Amniotic stem cell (primary cell): ENCODE data around the gene LY6G6D.

Experiments
- DNase-seq: peaks from one replicate; lab custom pipeline; 2025; lab: John Stamatoyannopoulos, UW

The LY6G6D gene

DNA sequence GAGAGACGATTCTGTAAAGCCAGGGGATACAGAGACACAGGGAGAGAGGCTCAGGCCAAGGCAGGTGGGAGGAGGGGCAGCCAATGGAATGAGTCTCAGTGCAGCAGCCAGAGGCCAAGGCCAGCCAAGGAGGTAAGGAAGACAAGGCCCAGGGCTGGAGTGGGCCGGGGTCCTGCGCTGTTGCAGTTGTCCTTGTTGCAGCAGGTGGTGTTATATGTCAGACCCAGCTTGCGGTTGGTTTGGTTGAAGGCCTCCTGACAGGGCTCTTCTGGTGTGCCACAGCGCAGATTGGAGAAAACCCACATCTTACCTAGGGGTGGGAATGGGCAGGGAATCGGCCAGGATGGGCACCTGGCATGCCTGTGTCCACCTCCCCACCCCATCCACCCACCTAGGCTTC is 3.9 kb downstream of the LY6G6D start:
- no peak for DNase-seq

DNA sequence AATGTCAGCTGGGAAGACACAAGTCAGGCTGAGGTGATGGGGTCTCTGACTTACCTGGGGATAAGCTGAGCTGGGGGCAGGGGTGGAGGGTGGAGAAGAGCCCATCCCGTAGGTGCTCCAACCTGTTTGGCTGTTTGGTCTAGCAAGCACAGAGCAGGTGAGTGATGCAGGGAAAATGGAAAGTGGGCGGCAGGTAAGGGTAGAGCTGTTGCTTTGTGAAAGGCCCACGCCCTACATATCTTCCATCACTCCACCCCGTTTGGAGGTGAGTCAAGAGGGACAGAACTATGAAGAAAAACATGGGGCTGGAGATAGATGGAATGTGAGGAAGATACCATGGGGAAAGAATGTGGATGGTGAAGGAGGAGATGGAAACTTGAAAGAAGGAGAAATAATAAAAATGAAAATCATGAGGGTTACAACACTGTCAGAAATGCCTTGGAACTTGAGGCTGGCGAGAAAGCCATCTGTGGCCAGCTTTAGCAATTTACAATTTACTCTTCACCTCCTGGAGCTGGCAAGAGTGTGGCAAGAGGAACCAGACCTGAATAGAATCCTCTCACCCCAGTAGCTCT is 5.1 kb downstream of the LY6G6D start:
- no peak for DNase-seq

DNA sequence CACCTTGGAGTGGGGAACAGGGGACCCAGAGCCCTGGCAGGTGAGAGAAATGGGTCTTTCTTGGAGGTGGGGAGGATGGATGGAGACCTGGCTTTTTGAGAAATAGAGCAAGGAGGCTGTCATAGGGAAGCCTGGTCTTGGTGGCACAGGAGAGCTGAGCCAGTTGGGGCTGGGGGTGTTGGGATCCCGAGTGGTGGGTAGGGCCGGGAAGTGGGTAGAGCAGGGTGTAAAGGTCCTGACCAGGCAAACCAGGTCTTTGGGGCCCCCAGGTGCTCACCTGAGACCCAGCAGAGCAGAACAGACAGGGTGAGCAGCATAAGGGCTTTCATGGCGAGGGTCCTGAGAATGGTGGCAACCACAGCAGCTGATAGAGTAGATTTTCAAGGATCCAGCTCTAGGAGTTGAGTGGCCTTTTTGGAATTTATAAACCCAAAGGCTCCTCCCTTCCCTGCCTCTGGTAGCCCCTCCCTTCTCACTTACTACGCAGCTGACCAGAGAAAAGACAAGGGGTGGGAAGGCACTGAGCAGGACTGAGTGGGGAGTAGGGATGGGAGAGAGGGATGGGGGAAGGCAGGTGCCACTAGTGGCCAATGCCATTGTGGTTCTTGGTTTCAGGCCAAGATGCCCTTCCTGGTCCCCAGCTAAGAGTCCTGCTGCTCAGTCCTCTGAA is 6.3 kb downstream of the LY6G6D start, which contains the start of gene LY6G6C:
LY6G6C (minus strand) TSS at position 396 of the 670 bp plus-strand sequence; CDS start at position 329, 67 bp downstream.
- DNase-seq, result no peak

DNA sequence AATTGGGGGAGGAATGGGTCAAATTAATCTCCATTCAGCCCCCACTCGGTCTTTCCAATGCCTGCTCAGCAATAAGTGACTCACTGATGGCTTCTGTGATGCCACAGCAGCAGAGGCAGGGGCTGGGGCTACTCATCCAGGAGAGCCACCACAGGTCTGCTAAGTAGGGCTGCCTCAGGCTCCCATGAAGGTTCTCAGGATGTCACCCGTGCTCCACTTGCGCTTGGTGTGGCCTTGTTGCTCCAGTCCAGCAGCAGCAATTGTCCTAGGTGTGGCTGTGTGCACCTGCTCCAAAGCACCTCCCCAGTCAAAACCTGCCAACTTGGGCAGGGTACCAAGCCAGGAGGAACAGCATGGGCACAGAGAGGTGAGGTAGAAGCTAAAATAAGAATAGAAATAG is 7.0 kb downstream of the LY6G6D start:
- no peak for DNase-seq

DNA sequence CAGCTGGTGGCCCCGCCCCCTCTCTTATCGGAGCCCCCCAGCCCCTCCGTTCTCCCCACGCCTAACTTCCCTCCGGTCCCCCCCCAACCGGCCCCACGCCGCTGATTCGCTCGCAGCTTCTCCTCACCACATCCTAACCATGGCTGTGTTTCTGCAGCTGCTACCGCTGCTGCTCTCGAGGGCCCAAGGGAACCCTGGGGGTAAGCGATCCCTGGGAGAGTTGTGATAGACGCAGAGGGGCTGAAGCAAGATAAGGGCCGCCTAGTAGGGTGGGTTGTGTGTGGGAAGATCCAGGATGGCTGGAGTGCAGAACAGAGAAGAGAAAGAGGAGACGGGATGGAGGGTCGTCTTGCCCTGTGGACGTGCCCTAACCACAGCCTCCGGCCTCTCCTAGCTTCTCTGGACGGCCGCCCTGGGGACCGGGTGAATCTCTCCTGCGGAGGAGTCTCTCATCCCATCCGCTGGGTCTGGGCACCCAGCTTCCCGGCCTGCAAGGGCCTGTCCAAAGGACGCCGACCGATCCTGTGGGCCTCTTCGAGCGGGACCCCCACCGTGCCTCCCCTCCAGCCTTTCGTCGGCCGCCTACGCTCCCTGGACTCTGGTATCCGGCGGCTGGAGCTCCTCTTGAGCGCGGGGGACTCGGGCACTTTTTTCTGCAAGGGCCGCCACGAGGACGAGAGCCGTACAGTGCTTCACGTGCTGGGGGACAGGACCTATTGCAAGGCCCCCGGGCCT is 8.3 kb downstream of the LY6G6D start, which contains the start of gene MPIG6B:
MPIG6B (plus strand) TSS at position 129 of the 735 bp plus-strand sequence; CDS start at position 140, 11 bp downstream.
- DNase-seq, result no peak

DNA sequence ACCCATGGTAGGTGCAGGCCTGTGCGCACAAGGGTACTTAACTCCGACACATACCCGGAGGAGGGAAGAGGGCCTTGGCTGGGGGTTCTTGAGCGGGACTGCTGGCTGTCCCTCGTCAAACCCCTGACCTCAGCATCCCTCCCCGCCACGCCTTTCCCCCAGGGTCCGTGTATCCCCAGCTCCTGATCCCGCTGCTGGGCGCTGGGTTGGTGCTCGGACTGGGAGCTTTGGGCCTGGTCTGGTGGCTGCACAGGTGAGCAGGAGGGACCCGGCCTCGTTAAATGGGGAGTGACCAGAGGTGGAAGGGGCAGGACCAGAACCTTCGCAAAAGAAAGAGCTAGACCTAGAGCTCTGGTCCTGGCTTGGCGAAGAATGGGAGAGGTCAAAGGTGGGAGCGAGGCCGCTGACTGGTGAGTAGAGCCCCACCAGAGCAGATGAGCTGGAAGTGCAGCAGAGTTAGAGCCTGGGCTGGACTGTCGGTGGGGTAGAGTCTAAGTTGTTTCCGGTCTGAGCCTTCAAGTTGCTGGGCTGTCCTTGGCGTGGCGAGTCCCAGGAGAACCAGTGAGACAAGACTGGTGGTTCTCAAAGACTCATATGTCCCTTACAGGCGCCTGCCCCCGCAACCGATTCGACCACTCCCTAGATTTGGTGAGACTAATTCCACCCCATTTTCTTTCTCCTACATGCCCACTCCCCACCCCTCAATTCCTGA is 9.0 kb downstream of the LY6G6D start:
- DNase-seq, result no peak

DNA sequence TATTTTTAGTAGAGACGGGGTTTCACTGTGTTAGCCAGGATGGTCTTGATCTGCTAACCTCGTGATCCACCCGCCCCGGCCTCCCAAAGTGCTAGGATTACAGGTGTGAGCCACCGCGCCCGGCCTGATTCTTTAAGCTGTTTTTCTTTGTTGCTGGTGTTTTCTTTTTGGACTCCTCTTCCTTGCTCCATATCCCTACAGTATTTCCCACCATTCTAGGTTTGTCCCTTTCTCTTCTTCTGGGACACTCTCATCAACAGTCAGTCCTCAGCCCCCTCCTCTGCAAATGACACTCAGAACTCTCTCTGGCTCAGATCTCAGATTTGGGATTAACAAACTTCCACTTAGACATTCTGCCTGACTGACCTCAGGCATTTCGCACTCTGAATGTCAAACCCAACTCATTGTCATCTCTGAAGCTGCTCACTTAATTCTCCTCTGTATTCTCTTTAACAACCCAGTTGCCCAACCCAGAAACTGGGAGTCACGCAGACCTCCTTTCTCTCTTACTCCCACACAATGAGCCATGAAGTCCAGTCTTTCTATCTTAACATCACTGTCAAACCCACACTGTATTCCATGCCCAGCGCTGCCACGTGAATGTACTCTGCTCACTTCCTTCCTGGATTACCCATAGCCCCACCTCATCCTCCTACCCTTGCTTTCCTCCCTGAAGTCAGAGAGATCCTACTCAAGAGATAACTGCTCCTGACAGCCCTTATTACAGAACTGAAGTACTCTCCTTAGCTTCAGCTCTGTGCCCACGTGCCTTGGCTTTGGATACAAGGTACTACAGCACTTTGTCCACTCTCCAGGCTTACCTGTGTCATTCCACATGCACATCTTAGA is 10.6 kb downstream of the LY6G6D start:
- DNase-seq, result no peak

DNA sequence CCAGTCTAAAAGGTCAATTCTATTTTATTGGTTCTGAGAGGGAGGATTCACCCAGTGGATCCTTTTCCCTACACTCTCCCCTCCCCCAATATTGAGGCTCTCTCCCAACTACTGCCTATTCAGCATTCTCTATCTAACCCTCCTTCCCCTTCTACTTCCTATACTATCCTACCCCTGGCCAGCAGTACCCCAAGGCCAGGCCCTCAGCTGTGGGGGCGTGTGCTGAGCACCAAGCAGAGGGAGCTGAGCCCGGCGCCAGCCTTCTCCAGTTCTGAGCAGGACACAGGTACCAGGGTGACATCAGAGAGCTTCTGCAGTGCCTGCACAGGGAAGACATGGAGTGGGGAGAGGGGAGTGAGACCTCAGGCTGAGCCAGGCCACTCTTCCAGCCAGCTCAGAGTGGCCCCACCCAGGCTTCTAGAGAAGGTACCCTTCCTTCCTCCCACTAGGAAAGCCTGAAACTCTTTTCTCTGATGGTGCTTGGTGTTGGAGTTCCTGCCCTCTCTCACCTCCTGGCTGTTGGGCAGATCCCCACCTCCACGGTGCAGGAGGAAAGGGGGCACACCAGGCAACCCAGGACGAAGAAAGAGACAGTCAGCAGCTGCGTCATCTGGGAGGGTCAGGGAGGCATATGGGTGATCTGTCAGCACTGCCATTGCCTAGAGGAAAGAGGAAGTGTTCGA is 12.0 kb downstream of the LY6G6D start:
- no peak for DNase-seq

DNA sequence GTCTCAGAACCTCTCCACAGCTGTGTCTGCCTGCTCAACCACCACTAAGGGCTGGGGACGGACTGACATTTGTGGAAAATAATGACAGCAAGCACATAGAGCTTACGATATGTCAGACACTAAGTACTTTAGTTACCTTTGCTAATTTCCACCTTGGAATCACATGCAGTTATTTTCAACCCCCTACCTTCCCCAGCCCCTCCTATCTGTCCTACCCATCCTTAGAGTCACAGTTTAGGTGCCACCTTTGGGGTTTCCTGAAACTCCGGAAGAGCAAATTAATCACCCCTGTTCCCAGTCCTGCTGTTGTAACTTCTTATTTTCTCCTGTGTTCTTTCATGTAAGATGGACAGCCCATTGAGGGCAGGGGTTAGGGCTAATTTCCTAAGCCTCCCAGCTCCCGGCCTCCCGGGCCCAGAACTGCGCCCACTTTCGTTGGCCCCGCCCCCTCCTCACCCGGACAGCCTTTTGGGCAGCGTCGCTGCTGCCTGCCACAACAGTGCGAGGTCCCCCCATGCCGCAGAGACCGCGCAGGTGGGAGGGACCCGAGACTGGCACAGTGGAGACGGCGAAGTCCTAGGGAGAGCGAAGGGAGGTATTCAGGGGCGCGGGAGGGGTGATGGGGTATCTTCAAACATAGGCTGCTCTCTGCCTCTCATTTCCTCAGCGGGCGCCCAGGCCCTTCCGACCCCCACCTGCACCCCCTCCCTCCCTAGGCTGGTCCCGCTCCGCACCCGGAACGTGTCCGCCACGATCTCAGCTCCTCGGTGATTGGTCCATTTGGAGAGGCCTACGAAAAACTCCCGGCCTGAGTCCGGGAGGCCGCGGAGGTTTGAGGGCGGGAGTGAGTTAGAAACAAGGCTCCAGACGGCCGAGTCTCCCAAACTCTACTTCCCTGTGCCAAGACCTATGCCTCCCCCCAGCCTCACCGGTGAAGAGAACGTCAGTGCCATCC is 12.8 kb downstream of the LY6G6D start:
- no peak for DNase-seq

DNA sequence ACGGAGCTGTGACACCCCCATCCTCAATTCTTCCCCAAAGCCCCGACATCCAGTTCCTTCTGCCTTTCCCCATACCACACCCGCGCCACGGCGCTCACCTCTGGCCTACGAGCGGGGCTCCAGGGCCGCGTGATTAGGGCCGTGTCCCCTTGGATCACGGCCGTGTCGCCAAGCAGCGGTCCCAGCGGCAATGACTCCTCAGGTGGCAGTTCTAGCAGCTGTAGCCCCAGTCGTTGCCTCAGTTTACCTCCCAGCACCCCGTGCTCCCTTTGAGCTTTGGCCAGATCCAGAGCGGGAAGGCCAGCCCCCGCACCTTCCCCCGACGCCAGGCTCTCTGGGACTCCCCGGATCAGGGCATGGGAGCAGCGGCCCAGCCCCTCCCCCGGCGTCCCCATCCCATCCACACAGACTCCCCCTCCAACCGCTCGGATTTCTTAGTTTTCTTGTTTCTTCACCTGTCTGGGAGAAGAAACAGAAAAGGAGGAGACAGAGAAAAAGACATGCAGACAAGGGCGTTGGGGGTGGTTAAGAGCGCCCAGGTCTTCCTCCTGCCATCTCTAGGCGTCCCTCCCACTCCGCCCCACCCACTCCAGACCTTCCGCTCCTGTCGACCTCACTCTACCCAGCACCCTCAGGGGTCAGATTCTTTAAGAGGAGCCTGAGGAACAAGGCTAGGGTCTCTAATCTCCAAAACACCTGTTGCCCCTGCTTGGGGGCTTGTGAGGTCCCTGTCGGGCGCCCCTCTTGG is 13.8 kb downstream of the LY6G6D start, which contains the start of gene DDAH2:
DDAH2 (minus strand) TSS at position 533 of the 748 bp plus-strand sequence; CDS start at position 395, 138 bp downstream.
- no peak for DNase-seq

DNA sequence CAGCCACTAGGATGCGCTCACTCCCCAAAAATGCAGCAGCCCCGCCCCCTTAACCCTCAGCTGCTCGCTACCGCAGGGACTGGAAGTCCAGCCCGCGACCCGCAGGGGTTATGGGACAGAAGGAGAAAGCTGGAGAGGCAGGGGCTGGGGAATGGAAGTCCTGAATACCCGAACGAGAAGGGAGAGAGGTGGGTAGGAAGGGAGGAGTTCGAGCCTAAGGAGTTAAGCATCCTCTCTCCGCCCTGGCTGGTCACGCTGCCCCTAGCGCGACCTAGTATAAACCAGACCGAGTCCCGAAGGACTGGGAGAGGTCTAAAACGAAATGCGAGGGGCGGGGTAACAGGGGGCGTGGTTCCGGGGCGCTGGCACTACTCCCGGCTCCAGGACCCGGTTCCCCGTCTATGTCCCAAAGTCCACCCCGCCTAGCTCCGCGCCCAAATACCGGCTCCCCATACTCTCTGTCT is 14.4 kb downstream of the LY6G6D start:
- DNase-seq, result peak; percentile 83

DNA sequence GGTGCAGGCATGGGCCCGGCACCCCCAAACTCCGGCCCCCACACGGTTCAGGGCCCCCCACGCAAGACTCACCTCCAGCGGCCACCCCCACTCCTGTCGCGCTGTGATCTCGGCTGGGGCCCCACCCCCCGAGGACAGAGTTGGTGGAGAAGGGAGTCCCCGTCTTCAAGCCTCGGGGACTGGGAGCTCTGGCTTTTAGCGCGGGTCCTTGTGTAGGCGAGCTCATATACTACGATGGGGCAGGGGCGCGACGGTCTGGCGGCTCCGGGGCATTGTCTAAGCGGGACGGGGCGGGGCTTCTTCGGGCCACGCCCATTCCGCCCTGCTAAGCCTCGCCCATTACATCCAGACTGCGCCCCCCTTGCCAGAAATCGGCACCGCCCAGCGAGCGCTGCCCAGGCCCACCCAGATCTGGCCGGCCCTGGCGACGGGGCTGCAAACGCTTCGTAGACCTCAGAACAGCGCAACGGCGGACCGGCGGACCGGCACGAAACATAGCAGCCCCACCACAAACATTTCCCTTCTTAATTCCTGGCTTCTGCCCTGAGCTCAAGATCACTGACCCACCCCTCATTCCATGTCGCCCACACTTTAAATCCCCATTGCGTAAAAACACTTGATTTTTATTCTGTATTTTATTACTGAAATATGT is 15.0 kb downstream of the LY6G6D start:
- peak; percentile 80 for DNase-seq

DNA sequence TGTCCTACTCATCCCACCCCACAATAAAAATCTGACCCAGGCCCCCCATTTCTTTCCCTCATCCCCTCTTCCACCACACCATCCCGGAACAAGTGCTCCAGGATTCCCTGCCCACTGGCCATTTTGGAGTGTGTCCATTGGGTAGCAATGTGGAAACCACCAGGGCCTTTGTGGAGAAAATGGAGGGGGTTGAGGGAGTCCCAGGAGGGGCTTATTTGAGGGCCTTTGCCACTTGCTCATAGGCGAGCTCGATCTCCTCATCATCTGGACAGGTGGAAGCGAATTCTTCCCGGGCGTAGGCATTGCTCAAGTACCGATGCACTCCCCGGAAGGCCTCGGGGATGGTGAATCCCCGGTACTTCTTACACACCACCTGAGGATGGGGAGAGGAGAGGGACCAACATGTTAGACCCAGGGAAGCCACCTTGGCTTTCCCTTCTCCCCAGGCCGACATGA is 15.5 kb downstream of the LY6G6D start:
- no peak for DNase-seq

DNA sequence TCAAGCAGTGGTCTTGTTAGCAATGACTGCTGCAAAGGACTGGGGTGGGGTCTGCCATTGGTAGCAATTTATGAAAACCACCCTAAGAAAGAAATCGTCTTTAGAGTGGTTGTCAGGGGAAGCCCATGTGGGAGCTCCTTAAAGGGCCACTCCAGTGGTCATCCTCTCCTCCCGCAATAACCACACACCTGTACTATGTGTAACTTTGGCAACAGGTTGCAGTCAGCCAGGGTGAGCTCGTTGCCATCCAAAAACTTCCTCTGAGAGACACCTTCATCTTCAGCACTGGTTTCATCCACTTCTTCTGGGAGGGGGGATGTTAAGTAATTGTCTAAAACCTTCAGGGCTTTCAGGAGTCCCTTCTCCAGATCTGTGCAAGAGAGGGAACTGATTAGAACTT is 16.9 kb downstream of the LY6G6D start:
- DNase-seq, result no peak

DNA sequence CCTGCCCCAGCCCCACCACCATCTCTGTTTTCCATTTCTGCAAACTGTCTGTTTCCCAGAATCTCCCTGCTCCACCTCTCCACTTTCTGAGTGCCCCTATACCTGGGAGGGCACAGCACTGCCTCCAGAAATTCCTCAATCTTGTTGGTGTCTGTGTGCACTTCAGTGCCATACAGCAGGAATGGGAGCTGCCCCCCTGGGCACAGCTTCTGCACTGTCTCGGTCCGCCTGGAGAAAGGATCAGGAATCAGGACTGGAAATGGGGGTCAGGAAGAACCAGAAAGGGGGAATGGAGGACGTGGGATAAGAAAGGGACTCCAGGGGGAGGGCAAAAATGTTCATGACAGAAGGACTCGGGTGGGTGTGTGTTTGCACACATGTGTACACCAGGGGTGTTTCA is 18.6 kb downstream of the LY6G6D start:
- DNase-seq, result no peak

DNA sequence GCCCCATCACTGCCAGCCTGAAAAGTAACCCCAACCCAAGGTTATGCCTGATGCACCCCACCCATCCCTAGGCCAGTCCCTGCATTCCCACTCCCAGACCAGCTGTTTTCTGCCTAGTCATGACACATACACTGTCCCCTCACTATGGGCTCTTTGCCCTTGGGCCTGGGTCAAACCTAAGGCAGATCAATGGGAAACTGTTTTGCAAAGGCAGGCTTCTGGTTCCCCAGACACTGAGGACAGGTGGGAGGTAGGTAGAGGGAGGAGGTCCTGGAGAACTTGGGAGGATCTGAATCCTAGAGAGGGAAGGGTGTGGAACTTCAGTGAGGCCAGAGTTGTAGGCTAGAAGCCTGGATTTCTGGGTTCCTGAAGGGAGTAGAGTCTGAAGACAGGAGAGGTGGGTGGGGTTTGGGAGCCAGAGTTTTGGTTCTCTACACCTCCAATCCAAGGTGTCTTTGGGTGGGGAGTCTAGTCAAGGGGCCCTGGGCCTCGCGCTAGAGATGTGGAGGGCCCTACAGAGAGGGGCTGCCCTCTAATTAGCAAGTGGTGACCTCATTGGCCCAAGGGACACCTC is 19.2 kb downstream of the LY6G6D start:
- DNase-seq, result no peak

DNA sequence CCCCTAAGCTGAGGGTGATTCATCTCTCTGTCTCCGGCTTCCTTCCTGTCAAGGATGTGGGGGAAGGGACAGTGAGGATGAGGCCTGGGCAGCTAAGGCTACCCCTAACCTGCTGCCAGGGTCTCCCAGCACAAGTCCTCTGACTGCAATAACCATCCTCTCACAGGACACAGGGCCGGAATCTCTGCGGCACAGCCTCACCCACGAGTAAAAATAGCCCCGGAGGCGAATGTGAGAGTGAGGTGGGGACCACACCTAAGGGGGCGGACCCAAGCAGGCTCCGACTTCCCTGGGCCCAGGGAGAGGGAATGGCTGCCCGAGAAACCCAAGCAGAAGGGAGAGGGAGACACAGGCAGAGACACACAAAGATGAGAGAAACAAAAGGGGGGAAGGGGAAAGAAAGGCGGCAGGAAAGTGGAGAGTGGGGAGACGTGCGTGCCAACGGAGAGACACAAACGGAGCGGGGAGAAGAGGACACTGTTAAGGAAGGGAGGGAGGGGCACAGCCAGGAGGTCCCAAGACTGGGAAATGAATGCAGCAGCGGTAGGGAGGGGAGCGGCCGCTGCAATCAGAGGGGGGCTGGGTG is 19.8 kb downstream of the LY6G6D start:
- DNase-seq, result peak; percentile 60
